ENCODE data around the gene GINS1.
A peak's percentile ranks its signal among the peaks of the same experiment; 100 is the strongest.

GINS1 gene

GRCh38 chr20:25494506-25495188 is 87.2 kb downstream of the GINS1 start:
- DNase-seq (ENCODE audit: low spot score) = no peak

GRCh38 chr20:25495189-25495824 is 87.8 kb downstream of the GINS1 start:
- peak; percentile 6 for DNase-seq (ENCODE audit: low spot score)

DNA sequence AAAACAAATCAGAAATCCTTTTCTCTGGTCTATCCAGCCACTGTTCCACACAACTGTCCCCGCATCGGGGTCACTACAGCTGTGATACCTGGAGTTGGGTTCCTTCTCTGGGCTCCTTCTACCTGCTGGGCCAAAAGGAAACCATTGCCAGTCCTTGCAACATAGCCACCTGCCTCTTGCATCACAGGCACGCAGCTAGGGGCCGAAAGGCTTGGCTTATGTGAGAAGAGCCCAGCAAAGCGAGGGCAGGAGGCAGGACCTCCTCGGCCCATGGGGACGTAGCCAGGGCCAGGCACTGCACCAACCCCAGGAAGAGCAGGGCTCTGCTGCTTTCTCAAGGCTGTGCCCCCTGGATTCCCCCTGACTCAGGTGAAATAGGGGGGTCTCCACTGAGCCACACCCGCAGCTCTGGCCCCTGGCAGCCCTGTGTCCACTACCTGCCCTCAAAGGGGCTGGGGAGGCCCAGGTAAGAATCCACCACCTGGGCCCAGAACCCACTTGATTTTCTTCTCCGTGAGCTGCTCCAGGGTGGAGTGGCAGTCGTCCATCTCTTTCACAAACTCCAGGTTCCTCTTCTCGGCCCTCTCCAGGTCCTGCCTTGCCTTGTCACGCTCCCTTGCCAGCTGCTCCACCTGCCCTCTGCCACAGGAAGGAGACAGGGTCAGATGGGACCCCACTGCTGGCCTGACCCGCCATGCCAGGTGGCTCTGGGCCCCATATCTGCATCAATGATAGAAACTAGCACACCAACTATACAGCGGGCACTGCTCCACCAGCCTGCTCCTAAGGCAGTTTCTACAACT is 88.9 kb downstream of the GINS1 start:
- DNase-seq (ENCODE audit: low spot score) = no peak

- DNase-seq (ENCODE audit: low spot score) = no peak
Observed at GRCh38 chr20:25496968-25497401, 89.5 kb downstream of the GINS1 start.

DNA sequence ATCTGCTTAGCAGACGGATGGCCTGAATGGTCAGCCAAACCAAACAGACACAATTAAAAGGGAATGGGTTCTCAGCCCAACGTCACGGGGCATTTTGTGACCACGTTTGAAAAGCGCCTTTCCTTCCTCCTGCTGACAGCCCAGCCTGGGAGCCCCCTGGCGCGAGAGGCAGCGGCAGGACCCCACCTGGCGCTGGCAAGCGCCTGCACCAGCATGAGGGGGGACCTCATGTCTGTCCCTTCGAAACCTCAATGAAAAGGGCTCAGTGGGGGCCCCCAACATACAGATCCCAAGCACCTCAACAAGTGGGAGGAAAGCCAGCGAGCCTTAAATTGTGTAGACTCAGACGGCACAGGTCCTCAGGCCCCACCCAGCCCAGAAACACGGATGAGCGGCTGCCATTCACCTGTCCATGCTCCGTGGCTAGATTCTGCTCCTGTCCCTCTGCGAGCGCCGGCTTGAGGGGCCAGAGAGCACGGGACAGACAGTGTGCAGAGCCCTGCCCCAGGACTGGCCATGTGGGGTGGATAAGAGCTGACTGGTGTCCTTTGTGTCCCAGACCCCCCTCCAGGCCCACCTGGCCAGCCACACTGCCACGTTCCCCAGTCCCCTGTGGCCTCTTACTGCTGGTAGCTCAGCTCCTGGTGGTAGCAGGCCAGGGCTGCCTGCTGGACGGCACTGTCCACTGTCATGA is 90.3 kb downstream of the GINS1 start:
- DNase-seq (ENCODE audit: low spot score) = no peak

Data from globus pallidus (tissue), 1 donor.